Osteoblast (primary cell): Measurements from ENCODE around the gene ABLIM1. TPM values are rescaled to one million over a fixed set of nuclear protein-coding genes. Genes with fewer than 3 reads are reported as not detected.

ENCODE experiments used
- DNase-seq: peaks from one replicate; pipeline ENCODE4 v3.0.0; 2011; ENCODE audit warnings: low spot score, mixed read lengths; ENCODE audit not compliant: insufficient read length; ENCODE audit errors: missing footprints
- H2AFZ ChIP-seq: 2 replicates; pipeline ENCODE4 v1.6.0; 2011; ENCODE audit warnings: mild to moderate bottlenecking, low read length
- H3K27ac ChIP-seq: 2 replicates; pipeline ENCODE4 v1.5.1; 2011; ENCODE audit warnings: mild to moderate bottlenecking, low read depth, low read length, moderate library complexity
- H3K27me3 ChIP-seq: 2 replicates; pipeline ENCODE4 v1.6.0; 2012; ENCODE audit warnings: mild to moderate bottlenecking, control low read depth, inconsistent platforms, low read length, moderate library complexity; ENCODE audit not compliant: insufficient read depth
- H3K36me3 ChIP-seq: 2 replicates; pipeline ENCODE4 v1.5.1; 2011; ENCODE audit warnings: mild to moderate bottlenecking, low read length, control low read depth, moderate library complexity; ENCODE audit not compliant: insufficient read depth
- H3K4me1 ChIP-seq: 2 replicates; pipeline ENCODE4 v1.5.1; 2011; ENCODE audit warnings: mild to moderate bottlenecking, low read length, control low read depth, moderate library complexity; ENCODE audit not compliant: insufficient read depth
- H3K4me2 ChIP-seq: 2 replicates; pipeline ENCODE4 v1.6.0; 2011; ENCODE audit warnings: mild to moderate bottlenecking, low read length; ENCODE audit not compliant: insufficient read depth
- H3K4me3 ChIP-seq: fragments of 200-600 bp; sonication (generic); 3 replicates; pipeline ENCODE4 v1.5.1; 2012; ENCODE audit warnings: mild to moderate bottlenecking, low read length, inconsistent platforms; ENCODE audit not compliant: insufficient read depth
- H3K79me2 ChIP-seq: 2 replicates; pipeline ENCODE4 v1.6.0; 2012; ENCODE audit warnings: mild to moderate bottlenecking, low read length, control low read depth, inconsistent platforms; ENCODE audit not compliant: insufficient read depth
- H3K9me3 ChIP-seq: 2 replicates; pipeline ENCODE4 v1.5.1; 2011; ENCODE audit warnings: low read depth, low read length, control low read depth
- H4K20me1 ChIP-seq: 2 replicates; pipeline ENCODE4 v1.6.0; 2012; ENCODE audit warnings: mild to moderate bottlenecking, low read length, control low read depth; ENCODE audit not compliant: insufficient read depth
- total RNA-seq: library from RNA; depleted of rRNA; stranded (reverse); fragments of >200 nt; gene quantifications from 2 replicates; pipeline ENCODE4 v1.2.3, GENCODE V29; 2012
- TF ChIP-seq, protein P1 (sequence below): IDR thresholded peaks from 2 replicates; pipeline ENCODE4 v1.5.1; 2011; ENCODE audit warnings: mild to moderate bottlenecking, low read depth, low read length, moderate library complexity; ENCODE audit errors: extremely low read depth

Gene ABLIM1
- total RNA-seq, 1 donor: 11.2 TPM

DNA sequence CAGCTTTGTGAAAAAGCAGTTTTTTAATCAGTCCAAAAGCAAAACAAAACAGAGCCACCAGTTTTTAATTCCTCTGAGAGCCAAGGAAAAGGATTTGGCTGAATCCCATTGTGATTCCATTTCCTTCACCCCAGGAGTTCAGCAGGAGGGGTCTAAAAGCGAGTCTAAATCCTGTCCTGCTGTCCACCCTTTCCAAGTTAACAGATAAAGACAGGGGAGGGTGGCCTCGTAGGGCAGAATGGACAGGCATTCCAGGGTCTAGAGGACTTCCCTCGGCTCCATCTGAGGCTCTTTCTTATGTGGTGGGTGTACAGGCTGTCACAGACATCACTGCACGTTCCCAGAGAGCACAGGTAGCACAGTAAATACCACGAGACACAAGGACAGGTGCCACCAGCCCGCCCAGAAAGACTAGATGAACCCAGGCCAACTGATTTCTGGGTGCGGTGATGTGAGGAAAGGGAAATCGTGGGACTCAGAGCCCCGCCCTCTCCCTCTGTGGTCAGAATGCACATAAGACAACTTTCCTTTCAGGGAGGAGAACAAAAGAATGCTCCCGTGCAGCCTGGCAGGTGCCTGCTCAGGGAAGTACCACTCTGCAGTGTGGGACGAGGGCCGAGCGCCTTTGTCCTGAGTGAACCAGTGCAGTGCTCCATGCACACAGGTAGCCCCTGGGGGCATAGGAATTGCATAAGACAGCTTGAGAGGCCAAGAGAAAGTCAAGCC lies 119.7 kb downstream of the ABLIM1 start:
- H3K27ac ChIP-seq: no peak overlapping the region
- no peak overlapping the region for H2AFZ ChIP-seq
- DNase-seq: no peak
- H4K20me1 ChIP-seq: no peaks in the 10 kb centered on the region
- H3K36me3 ChIP-seq: no peaks in the 10 kb centered on the region
- H3K79me2 ChIP-seq: no peaks in the 10 kb centered on the region
- no peaks in the 10 kb centered on the region for H3K9me3 ChIP-seq
- H3K4me2 ChIP-seq: no peak overlapping the region
- H3K27me3 ChIP-seq: no peaks in the 10 kb centered on the region
- TF ChIP-seq, protein P1, sequence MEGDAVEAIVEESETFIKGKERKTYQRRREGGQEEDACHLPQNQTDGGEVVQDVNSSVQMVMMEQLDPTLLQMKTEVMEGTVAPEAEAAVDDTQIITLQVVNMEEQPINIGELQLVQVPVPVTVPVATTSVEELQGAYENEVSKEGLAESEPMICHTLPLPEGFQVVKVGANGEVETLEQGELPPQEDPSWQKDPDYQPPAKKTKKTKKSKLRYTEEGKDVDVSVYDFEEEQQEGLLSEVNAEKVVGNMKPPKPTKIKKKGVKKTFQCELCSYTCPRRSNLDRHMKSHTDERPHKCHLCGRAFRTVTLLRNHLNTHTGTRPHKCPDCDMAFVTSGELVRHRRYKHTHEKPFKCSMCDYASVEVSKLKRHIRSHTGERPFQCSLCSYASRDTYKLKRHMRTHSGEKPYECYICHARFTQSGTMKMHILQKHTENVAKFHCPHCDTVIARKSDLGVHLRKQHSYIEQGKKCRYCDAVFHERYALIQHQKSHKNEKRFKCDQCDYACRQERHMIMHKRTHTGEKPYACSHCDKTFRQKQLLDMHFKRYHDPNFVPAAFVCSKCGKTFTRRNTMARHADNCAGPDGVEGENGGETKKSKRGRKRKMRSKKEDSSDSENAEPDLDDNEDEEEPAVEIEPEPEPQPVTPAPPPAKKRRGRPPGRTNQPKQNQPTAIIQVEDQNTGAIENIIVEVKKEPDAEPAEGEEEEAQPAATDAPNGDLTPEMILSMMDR: no peak
- H3K4me1 ChIP-seq: peaks cover 7% of the 10 kb centered on the region
- no peak overlapping the region for H3K4me3 ChIP-seq

DNA sequence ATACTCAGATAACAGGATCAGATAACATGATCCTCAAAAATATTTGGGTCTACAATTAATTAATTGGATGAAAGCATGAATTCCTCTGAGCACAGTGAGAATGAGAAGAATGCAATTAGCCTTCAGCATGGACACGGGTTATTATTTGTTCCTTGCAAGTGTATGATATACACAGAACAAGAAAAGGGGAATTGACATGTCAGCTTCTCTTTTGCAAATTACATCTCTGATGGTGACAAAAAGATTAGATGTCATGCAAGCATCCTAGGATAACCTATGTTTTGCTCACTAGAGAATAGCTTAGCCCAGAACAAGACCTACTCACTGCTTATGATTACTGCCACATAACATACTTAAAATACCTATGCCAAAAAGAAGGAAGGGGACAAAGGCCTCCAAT lies 120.3 kb downstream of the ABLIM1 start:
- TF ChIP-seq, protein P1: no peak
- no peaks in the 10 kb centered on the region for H3K79me2 ChIP-seq
- no peak overlapping the region for H3K27ac ChIP-seq
- peaks cover 7% of the 10 kb centered on the region for H3K4me1 ChIP-seq
- H2AFZ ChIP-seq: no peak overlapping the region
- no peaks in the 10 kb centered on the region for H3K27me3 ChIP-seq
- H3K4me2 ChIP-seq: no peak overlapping the region
- H3K9me3 ChIP-seq: no peaks in the 10 kb centered on the region
- no peaks in the 10 kb centered on the region for H4K20me1 ChIP-seq
- no peaks in the 10 kb centered on the region for H3K36me3 ChIP-seq
- H3K4me3 ChIP-seq: no peak overlapping the region
- DNase-seq: no peak

DNA sequence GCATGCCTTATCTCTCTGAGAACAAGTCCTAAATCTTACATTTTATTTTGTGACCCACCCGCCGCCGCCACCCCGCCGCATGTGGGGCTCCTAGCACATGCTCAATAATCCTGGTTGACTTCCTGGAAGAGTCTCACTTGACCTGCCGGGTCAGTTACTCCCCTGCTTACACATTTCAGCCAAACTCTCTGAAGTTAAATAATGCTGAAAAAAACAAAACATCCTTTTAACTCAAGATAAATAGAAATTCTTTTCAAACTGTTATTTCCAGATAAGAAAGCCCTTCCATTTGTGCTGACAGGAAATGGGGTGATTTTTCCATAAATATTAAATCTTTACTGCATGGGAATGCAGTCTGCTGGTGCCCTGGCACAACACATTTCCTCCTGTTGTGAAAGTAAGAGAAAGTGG lies 123.5 kb downstream of the ABLIM1 start:
- Histone ChIP-seq H2AFZ (no peak overlapping the region), H4K20me1 (no peaks in the 10 kb centered on the region), H3K9me3 (no peaks in the 10 kb centered on the region), H3K27ac (no peak overlapping the region), H3K27me3 (no peaks in the 10 kb centered on the region), H3K4me1 (no peaks in the 10 kb centered on the region), H3K36me3 (no peaks in the 10 kb centered on the region), H3K4me3 (no peak overlapping the region), H3K79me2 (no peaks in the 10 kb centered on the region), H3K4me2 (no peak overlapping the region)
- TF ChIP-seq, protein P1: no peak
- no peak for DNase-seq

DNA sequence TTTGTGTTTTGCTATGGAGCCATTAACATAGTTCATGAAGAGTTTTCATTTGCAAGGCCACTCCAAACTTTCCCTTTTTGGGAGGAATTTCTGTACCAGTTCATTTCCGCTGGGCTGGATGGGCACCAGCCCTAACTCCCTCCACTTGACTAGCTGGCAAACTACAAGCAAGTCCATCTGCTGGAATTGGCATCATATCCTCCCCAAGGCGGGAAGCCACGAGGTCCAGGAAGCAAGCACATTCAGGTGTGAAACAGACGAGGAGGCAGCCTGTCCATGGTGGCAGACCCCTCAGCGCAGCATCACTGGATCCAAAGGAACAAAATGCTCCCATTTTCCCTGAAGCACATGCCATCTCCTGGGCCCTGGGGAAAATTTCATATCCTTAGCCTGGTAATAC lies 125.8 kb downstream of the ABLIM1 start:
- Histone ChIP-seq H2AFZ (no peak overlapping the region), H3K9me3 (no peaks in the 10 kb centered on the region), H3K79me2 (no peaks in the 10 kb centered on the region), H3K4me2 (no peak overlapping the region), H3K27ac (no peak overlapping the region), H3K4me1 (no peaks in the 10 kb centered on the region), H3K36me3 (no peaks in the 10 kb centered on the region), H4K20me1 (no peaks in the 10 kb centered on the region), H3K27me3 (peaks cover 4% of the 10 kb centered on the region), H3K4me3 (no peak overlapping the region)
- TF ChIP-seq, protein P1: no peak
- no peak for DNase-seq
